AG20443 (cell line): ENCODE measurements around the gene CBLIF.
"Not testable (repeated sequence)": the region's sequence is repeated elsewhere in the genome, so short reads cannot be mapped to it uniquely, and the experiment has no call there.

Source experiments
- DNase-seq: peaks from one replicate; pipeline ENCODE4 v3.0.0; 2012; ENCODE audit warnings: low spot score, mixed read lengths

Gene CBLIF

GRCh38 chr11:59845399-59845798 is at the start of gene CBLIF:
Gene CBLIF (minus strand): TSS chr11:59845499. CDS start chr11:59845453, 46 bp downstream.
- no peak for DNase-seq

GRCh38 chr11:59894616-59895015 is 49.3 kb upstream of the CBLIF start:
- no peak for DNase-seq

GRCh38 chr11:59891781-59892181 is 46.5 kb upstream of the CBLIF start:
- no peak for DNase-seq

- not testable (repeated sequence) for DNase-seq
These were observed 41.9 kb upstream of the CBLIF start for GRCh38 chr11:59887156-59887555.

DNA sequence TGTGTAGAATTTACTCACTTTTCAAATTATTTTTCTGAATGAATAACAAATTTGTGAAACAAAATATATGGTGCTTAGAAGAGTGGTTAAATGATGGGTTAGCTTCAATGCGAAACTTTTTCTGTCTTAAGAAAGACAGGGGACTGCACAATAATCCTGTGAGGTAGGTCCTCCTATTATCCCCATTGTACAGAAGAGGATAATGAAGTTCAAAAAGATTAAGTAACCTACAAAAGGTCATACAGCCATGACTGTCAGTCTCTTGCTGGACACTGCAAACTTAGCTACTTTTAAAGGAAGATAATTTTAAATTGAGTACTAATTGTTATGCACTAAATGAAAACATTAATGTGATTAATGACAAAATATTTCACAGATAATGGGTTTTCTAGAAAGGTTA is 38.3 kb upstream of the CBLIF start:
- DNase-seq: no peak

DNA sequence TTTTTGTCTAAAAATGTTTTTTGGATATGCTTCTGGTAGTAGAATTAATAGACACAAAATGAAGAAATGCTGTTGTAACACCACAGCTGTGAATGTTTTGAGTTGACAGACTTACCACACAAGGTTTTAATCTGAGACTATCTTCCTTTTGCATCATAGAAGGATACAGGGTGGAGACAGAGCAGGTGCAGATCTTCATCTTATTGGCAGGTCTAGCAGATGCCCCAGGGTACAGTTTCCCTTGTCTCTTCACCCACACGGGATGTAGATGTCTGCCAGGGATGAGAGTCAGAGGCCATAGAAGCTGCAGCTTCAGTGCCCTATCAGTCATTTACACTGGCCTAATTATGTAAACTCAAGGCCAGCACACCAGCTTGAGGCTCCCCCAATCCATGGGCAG is 34.3 kb upstream of the CBLIF start:
- DNase-seq: no peak

- DNase-seq: no peak
These were observed 33.3 kb upstream of the CBLIF start, which contains the start of gene OOSP3 for GRCh38 chr11:59878575-59878974. Gene OOSP3 (plus strand): TSS chr11:59878782. CDS start chr11:59878809, 27 bp downstream.

DNA sequence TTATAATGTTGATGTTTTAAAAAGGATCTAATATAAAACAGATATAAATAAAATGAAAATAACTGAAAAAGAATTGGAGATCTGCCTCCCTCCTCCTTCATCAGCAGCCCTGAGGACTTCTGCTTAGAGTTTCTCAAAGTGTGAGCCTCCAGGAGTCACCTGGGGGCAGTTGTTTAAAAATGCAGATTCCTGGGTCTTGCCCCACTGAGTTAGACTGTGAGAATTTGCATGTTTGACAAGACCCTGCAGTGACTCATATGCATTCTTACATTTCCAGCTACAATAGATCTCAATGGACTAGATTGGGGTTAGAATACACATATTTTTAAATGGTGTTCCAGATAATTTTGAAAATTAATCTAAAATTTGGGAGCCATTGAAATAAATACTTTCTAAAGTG is 32.5 kb upstream of the CBLIF start:
- DNase-seq: no peak

- no peak for DNase-seq
These were observed 32.0 kb upstream of the CBLIF start for GRCh38 chr11:59877325-59877724.

DNA sequence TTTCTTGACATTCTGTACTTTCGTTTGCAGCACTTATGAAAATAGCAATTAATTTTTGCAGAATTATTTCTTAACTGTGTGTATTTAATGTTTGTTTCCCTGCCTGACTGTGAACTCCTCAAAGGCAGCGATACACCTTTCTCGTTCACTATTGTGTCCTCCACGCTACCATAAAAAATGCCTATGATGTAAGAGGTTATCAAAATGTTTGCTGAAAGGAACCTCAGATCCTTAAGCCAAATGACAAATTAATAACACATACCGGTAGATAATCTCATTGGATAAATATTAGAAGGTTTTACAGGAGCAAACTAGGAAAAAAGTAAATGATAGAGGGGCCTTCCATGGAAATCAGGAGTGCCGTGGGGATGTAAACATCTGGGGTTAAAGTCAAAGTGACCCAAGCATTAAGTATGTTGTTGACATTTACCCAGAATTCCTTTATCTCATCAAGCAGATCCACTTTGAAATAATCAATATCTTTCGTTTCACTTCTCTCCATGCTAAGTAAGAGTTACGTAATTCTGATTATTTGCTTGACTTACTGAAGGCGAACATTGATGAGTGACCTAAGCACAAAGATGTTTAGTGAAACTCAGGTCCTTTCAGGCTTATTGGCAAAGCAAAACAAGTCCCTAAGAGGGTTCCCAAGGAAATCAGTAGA is 30.7 kb upstream of the CBLIF start:
- no peak for DNase-seq

GRCh38 chr11:59872076-59872475 is 26.8 kb upstream of the CBLIF start:
- no peak for DNase-seq

DNA sequence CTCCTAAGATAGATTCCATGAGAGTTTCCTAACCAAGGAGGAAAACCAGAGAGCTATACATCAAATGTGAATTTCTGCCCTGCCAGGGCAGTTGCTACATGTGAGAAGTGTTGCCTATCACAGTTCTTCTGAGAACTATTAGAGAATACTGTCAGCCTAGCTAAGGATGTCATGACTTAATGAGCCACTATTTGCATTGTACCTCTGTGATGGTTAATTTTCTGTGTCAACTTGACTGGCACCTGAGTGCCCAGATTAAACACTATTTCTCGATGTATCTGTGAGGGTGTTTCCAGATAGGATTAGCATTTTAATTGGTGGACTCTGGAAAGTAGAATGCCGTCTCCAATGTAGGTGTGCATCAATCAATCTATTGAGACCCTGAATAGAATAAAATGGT is 22.6 kb upstream of the CBLIF start:
- no peak for DNase-seq

GRCh38 chr11:59866836-59867235 is 21.5 kb upstream of the CBLIF start:
- DNase-seq: no peak

DNA sequence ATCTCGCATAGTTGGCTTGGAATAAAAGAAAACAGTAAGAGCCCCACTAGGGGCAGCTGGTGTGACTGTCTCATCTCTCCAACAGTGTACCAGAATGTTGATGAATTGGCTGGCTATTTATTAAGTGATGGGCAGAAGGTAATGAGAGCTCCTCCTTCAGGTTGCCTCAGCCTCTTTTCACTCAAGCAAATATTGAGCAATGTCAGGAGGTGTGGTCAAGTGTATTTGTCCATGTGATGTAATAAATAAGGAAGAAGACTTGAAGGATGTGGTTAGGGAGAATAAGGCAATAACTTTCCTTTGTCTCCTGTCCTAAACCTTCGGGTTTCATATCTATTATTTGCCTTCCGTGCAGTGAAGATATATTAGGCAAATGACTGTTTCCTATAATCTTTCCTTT is 21.1 kb upstream of the CBLIF start, which contains the start of gene TCN1:
Gene TCN1, minus strand, starts transcription at position 91 of the 400 bp plus-strand sequence. Its CDS starts 17 bp downstream, at position 74.
- no peak for DNase-seq

GRCh38 chr11:59865031-59865430 is 19.7 kb upstream of the CBLIF start:
- DNase-seq: no peak

GRCh38 chr11:59862252-59862651 is 17.0 kb upstream of the CBLIF start:
- DNase-seq: no peak

- DNase-seq: no peak
These were observed 14.4 kb upstream of the CBLIF start for GRCh38 chr11:59859673-59860072.

DNA sequence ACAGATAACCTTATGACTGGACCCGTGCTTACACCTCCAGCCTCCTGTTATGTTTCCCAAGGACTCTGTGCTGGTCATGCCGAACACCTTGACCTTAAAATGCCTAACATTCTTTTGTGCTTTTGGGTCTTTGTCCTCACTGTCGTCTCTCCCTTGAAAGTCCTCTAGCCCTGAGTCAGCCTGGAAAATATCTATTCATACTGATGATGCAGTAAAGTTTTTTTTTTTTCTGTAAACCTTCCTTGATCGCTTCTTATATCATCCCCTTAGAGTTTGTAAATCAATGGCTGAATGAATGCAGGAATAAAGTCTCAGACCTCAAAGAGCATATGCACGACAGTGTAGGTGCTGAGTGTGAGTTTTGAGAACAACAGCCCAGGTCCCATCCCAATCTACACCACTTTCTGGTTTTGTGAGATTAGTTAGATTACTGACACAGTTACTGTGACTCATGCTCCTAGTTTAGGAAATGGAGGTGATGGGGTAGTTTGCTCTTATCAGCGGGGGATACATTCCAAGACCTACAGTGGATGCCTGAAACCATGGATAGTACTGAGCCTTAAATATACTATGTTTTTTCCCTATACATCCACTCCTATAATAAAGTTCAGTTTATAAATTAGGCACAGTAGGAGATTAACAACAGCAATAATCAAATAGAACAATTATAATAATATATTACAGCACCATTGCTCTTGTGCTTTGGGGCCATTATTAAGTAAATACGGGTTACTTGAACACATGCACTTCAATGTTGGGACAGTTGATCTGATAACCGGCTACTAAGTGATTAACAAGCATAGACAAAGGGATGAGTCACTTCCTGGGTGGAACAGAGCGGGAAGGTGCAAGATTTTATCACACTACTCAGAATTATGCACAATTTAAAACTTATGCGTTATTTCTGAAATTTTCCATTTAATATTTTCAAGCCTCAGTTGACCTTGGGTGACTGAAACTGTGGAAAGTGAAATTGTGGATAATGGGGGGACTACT is 12.4 kb upstream of the CBLIF start:
- no peak for DNase-seq

- no peak for DNase-seq
These were observed 9.6 kb upstream of the CBLIF start for GRCh38 chr11:59854871-59855270.

DNA sequence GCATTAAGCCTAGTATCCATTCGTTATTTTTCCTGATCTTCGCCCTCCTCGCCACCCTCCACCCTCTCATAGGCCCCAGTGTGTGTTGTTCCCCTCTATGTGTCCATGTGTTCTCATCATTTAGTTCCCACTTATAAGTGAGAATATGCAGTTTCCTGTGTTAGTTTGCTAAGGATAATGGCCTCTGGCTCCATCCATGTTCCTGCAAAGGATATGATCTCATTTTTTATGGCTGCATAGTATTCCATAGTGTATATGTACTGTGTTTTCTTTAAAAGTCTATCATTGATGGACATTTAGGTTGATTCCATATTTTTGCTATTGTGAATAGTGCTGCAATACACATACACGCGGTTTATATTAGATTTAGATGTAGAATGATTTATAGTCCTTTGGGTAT is 6.1 kb upstream of the CBLIF start:
- DNase-seq: not testable (repeated sequence)

GRCh38 chr11:59849551-59849950 is 4.3 kb upstream of the CBLIF start:
- not testable (repeated sequence) for DNase-seq

DNA sequence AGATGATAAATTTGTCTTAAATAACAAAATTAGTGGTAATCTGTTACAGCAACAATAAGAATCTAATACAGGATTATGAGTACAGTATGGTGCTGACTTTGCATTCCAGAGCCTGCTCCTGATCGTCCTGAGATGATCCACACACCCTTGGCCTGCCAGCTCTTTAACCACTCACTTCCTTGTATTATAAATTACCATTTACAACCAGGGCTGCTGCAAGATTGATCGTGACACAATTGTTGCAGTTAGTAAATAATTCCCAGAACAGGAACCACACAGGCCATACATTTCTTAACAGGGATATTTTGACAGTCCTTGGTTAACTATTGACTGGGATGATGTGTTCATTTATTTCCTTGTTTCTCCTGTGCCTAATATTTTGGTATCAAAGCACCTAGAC is 3.8 kb upstream of the CBLIF start:
- no peak for DNase-seq

DNA sequence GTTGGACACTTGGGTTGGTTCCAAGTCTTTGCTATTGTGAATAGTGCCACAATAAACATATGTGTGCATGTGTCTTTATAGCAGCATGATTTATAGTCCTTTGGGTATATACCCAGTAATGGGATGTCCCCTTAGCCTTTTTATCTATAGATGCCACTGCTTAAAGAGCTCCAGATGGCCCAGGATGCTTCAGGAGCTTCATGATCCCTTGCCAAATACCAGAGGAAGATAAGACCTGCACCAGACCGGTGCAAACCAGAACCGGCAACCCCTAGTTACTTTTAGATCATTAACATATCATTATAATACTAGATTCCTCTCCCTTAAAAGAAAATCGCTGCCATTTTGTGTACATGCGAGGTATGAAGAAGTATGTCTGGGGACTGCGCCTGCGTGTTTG is 3.1 kb upstream of the CBLIF start:
- DNase-seq: not testable (repeated sequence)
